ELF-1 (cell line): ENCODE measurements around the gene IP6K2.
"Not testable (repeated sequence)": the region's sequence is repeated elsewhere in the genome, so short reads cannot be mapped to it uniquely, and the experiment has no call there.

Experiments used
- DNase-seq: peaks from one replicate; pipeline ENCODE4 v3.0.0-alpha.2; 2016; ENCODE audit warnings: low read depth, low spot score

IP6K2 gene, protein sequence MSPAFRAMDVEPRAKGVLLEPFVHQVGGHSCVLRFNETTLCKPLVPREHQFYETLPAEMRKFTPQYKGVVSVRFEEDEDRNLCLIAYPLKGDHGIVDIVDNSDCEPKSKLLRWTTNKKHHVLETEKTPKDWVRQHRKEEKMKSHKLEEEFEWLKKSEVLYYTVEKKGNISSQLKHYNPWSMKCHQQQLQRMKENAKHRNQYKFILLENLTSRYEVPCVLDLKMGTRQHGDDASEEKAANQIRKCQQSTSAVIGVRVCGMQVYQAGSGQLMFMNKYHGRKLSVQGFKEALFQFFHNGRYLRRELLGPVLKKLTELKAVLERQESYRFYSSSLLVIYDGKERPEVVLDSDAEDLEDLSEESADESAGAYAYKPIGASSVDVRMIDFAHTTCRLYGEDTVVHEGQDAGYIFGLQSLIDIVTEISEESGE

DNA sequence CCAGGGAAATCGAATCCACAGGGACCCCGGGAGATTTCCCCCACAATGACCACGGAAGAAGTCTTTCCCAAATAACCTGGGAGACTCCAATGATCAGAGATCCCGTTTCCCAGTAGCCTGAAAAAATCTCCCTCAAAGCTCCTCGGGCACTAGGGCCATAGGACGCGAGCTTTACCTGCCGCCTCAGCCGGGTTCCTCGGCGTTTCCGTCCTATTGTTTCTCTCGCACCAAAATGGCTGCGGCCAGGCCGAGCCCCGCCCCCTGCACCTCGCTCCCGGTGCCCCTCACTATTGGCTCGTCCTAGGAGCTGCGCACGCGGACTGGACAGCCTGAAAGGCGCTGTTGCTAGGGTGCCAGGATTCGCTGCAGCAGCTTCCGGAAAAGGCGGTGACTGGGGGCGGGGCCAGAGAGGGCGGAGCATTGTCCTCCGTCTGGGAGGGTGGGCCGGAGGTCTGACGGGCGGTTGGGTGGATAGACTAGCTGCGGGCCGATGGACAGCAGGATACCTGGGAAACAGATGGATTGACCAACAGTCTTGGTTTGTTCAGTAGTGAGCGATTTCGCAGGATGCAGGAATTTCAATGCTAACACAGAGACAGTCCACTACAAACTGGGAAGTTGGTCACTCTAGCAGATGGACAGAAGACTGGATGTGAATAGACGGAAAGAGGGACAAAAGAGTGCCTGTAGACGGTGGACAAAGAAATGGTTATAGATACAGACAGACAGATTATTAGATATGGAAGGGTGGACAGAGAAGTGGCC is at the start of gene IP6K2:
IP6K2 (minus strand) TSS at position 240 of the 765 bp plus-strand sequence. CDS start 21,930 bp downstream, outside the sequence.
- peak; percentile 99 for DNase-seq

GRCh38 chr3:48765376-48765775 is 48.4 kb upstream of the IP6K2 start:
- no peak for DNase-seq

DNA sequence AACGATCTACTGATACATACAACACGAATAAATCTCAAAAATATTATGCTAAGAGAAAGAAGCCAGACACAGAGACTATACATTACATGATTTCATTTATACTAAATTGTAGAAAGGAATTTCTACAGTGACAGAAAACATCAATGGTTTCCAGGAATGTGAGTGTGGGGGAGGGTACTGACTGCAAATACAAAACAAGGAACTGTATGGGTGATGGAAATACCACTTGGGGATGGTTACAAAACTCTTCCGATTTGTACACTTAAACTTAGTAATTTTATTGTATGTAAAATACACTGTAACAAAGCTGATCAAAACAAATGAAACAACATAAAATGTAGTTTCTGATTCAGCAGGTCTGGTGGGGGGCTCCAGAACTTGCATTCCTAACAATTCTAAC is 45.8 kb upstream of the IP6K2 start:
- no peak for DNase-seq

- not testable (repeated sequence) for DNase-seq
These were observed 43.0 kb upstream of the IP6K2 start for GRCh38 chr3:48759991-48760540.

- DNase-seq, result not testable (repeated sequence)
These were observed 42.5 kb upstream of the IP6K2 start for GRCh38 chr3:48759531-48759930.

DNA sequence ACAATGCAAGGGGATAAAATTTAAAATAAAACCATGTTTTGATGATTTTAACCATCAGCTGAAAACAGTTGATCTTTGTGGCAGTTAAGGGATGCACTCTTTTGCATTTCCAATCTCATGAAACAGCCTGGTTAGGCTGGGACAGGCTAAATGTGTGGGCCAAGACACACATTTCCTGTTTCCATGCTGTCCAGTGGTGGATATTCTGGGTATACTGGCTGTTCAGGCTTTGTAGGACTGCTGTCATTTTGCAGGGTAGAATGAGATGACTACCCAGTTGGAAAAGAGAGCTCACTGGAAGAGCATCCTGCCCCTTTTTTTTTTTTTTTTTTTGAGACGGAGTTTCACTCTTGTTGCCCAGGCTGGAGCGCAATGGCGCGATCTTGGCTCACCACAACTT is 42.0 kb upstream of the IP6K2 start:
- DNase-seq, result no peak

DNA sequence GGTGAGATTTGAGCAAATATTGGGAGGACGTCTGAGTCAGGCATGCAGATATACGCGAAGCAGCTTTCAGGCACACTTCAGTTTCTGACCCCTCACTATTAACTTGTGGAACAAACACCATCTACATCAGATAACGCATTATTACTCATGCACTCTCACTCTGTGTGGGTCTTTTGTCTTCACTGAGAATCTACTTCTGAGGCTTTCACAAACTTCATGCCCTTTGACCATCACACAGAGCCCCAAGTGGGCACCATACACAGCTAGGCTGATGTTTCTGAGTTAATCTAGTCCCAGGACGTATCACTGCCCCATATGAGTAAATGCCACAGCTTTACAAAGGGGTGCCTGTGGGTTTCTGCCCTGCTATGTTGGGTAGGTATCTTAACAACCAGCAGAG is 39.6 kb upstream of the IP6K2 start:
- no peak for DNase-seq

GRCh38 chr3:48750856-48751255 is 33.8 kb upstream of the IP6K2 start:
- DNase-seq, result no peak

DNA sequence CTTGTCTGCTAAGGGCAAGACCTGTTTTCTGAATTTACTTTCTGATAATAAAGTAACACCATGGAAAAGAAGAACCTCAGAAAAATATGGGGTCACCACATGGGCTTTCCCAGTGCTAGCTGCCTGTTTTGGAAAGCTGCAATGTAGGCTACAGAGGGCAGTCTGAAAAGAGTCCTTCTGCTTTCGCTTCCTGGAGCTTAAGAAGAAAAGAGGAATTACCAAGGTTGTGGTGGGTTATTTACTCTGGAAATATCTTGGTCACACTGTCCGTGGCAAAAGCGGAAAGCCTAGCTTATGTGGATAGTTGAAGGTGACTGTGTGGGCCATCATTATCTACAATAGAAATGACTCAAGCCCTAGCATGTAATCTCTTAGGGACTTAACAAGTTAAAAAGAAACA is 31.7 kb upstream of the IP6K2 start:
- no peak for DNase-seq

DNA sequence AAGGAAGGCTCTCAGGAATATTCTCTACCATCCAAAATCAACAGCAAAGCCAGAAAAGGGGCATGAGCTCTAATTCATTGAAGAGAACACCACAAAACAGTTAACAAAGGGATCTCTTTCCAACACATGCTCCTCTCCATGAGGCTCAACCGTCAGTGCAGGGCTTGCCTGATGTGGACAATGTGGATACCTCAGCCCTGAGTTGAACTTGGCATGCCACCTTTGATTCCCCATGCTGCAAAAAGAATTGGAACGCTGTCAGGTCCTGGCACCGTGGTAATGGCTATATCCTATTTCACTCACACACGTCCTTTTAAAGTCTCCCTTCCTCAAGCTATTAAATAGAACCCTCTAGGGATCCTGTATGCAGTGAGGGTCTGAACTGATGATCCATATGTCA is 30.7 kb upstream of the IP6K2 start:
- no peak for DNase-seq

DNA sequence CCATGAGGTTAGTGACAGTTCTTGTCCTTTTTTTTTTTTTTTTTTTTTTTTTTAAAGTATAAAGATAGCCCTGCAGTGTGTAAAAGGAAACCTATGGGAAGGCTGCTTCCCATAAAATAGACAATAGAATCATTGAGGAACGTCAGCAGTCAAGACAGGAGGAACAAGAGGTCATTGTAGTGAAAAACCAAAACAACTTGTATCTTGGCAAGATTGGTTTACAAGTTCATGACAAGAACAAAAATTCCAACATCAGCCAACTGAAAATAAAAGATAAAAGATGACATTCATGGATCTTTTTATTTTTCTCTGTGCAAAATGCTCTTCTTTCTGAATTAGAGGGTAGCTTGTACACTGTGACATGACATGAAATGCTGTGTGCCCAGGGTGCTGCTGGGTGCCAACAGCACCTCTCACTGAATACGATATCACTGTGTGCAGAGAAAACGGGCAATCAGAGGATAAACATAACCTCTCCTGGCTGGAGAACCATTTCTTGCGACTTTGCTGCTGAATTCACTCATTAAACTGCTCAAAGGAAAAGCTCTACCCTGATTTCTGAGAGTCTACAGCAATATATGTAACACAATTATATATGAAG is 30.1 kb upstream of the IP6K2 start:
- no peak for DNase-seq

- no peak for DNase-seq
These were observed 26.8 kb upstream of the IP6K2 start for GRCh38 chr3:48743773-48744172.

DNA sequence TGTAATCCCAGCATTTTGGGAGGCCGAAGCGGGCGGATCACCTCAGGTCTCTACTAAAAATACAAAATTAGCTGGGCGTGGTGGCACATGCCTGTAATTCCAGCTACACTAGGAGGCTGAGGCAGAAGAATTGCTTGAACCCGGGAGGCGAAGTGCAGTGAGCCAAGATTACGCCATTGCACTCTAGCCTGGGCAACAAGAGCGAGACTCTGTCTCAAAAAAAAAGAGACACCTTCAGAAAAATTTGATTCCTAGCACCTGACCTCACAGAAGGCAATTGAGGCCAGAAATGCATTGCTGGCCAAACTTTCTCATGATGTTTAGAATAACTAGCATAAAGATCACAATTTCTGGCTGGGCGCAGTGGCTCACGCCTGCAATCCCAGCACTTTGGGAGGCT is 24.2 kb upstream of the IP6K2 start:
- not testable (repeated sequence) for DNase-seq

DNA sequence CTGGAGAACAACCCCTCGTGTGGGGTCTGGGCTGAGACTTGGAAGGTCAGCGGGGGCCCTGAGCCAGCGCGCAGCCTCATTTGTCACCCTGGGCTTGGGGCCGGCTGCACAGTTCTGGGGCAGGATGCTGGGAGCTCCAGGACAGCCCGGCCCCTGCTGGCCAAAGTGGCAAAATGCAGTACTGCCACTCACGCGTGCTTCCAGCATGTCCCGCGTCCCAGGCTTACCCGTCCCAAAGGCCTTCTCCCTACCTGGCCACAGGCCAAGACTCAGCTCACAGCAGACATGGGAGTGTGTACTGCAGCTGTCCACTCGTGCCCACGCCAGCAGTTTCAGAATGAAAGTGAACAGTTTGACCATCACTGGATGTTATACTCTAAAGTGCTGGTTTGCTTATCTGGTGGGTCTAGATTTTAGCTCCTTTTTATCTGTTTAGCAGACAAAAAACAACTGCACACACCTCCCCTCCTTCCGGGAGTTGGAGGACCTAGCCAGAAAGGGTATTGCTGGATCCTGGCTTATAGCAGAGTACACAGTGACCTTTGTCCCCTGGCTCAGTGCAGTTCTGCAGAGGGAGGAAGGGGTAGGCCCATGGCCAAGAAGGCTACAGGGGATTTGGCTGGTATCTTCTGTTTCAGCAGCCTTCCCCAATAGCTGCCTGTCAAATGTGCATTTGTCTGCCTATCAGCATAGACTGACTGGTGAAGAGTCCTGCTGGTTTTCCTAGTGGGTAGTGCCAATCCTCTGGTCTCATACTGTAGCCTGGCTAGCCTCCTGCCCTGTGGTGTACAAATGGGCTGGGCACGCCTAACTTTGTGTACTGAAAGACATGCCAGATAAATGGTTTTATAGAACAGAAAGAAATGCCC is 23.2 kb upstream of the IP6K2 start:
- peak; percentile 86 for DNase-seq

- DNase-seq, result no peak
These were observed 22.6 kb upstream of the IP6K2 start for GRCh38 chr3:48739617-48739954.

- DNase-seq, result no peak
These were observed 22.1 kb upstream of the IP6K2 start for GRCh38 chr3:48738926-48739616.

- no peak for DNase-seq
These were observed 21.1 kb upstream of the IP6K2 start for GRCh38 chr3:48738144-48738536.

DNA sequence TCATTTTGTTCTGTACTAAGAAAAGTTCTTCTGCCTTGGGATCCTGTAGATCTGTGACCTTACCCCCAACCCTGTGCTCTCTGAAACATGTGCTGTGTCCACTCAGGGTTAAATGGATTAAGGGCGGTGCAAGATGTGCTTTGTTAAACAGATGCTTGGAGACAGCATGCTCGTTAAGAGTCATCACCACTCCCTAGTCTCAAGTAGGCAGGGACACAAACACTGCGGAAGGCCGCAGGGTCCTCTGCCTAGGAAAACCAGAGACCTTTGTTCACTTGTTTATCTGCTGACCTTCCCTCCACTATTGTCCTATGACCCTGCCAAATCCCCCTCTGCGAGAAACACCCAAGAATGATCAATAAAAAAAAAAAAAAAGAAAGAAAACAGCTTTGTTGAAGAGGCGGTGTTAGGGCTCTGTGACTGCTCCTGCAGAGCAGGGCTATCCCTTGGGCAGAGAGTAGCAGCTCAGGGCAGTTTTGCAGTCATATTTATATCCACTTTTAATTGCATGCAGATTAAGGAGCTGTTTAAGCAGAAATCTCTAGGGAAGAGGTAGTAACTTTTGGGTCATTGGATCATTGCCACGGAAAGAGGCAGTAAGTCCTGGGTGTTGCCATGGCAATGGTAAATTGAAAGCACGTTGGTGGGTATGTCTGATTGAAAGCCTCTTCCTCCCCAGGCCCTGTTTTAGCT is 18.2 kb upstream of the IP6K2 start:
- peak; percentile 6 for DNase-seq

- not testable (repeated sequence) for DNase-seq
These were observed 17.5 kb upstream of the IP6K2 start for GRCh38 chr3:48734541-48734940.
